ENCODE results near the gene KANSL2.
"Not testable (repeated sequence)": the region's sequence is repeated elsewhere in the genome, so short reads cannot be mapped to it uniquely, and the experiment has no call there.

GRCh38 chr12:48720737-48721136 lies 38.7 kb upstream of the KANSL2 start:
- TF ChIP-seq CTCF, POLR2A, EP300 (IDR thresholded peaks at IDR 0.05): not testable (repeated sequence)
